Memory B cell (primary cell): Measurements from ENCODE around the gene VPS35L.

ENCODE experiments used
- ATAC-seq: fragments of 150-1000 bp; cut with Tn5 transposase; 2 replicates; pipeline ENCODE4 v1.10.0; 2021; ENCODE audit warnings: low read depth, mild to moderate bottlenecking, moderate library complexity
- DNase-seq, 2 donors: peaks; one replicate each; pipeline ENCODE4 v3.0.0; 2022; ENCODE audit warnings: low spot score in 2 of 2
- H3K27ac Mint-ChIP-seq: one replicate; pipeline ENCODE4 v1.8.0; 2022; ENCODE audit warnings: mild to moderate bottlenecking, moderate library complexity, mixed read lengths
- H3K27me3 Mint-ChIP-seq: one replicate; pipeline ENCODE4 v1.8.0; 2022; ENCODE audit warnings: mixed read lengths
- H3K36me3 Mint-ChIP-seq: one replicate; pipeline ENCODE4 v1.8.0; 2022; ENCODE audit warnings: mild to moderate bottlenecking, mixed read lengths
- H3K4me1 Mint-ChIP-seq: one replicate; pipeline ENCODE4 v1.8.0; 2022; ENCODE audit warnings: mixed read lengths
- H3K4me3 Mint-ChIP-seq: one replicate; pipeline ENCODE4 v1.8.0; 2022; ENCODE audit warnings: mild to moderate bottlenecking, moderate library complexity, mixed read lengths
- H3K9me3 Mint-ChIP-seq: one replicate; pipeline ENCODE4 v1.8.0; 2022; ENCODE audit warnings: mixed read lengths

The VPS35L gene

DNA sequence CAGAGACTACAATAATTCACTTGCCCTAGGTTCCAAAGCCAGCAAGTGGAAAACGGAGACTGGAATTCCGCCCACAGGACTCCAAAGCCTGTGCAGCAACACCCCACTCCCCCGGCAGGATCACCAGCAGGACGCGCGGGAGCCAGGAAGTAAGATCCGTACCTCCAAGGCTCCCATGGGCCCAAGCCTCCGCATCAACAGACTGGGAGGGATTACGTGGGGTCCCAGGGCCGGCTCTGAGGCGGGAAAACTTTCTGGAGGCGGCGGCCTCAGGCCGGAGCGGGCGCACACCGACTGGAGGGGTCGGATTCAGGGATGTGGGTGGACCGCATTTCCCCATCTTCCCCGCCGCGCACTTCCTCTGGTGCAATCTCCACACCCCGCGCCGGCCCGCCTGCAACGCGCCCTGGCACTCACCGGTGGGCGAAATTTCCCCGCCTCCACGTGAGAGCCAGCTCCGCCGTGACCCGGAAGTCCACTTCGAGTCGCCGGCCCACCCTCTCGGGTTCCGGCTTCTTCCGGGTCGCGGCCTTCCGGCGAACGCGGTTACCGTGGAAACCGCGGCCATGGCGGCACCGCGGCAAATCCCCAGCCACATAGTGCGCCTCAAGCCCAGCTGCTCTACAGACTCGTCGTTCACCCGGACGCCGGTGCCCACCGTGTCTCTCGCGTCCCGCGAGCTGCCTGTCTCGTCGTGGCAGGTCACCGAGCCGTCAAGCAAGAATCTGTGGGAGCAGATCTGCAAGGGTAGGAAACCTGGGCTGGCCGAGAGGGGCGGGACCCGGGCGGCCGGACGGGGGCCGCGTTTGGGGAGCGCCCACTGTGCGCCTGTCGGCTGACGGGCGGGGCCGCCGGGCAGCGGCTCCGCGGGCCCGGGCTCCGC, 162.5 kb downstream of the VPS35L start, which contains the start of the genes IQCK and KNOP1:
Gene IQCK (plus strand): TSS at position 531 of the 883 bp plus-strand sequence. CDS start 36 bp downstream, at position 567.
Gene KNOP1 (minus strand): TSS at position 487 of the 883 bp plus-strand sequence. CDS start 3,192 bp downstream, outside the sequence.
- Mint-ChIP-seq H3K9me3 (peaks cover 2% of the 10 kb centered on the region), H3K27me3 (no peaks in the 10 kb centered on the region), H3K4me1 (peaks cover 17% of the 10 kb centered on the region), H3K27ac (peak within 1 kb of the TSS; percentile 83), H3K36me3 (peaks cover 10% of the 10 kb centered on the region), H3K4me3 (peak within 1 kb of the TSS; percentile 97)
- DNase-seq (peak; percentile 76 to 84), ATAC-seq (peak; percentile 98)

DNA sequence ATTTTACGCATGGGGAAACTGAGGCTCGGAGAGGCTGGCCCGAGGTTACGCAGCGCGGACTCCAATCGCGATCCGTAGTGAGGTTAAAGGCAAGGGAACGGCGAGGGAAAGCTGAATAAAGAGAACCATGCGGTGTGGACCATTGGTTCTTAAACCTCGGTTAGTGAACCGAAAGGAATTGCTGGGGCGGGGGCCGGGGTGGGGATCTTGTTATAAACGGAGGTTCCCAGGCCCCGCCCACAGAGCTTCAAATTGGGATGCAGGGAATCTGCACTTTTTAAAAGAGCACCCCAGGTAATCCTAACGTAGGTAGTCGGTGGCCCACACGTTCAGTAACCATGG, 163.1 kb downstream of the VPS35L start:
- H3K4me1 Mint-ChIP-seq = peaks cover 17% of the 10 kb centered on the region
- peaks cover 10% of the 10 kb centered on the region for H3K36me3 Mint-ChIP-seq
- ATAC-seq (no peak), DNase-seq (no peak)
- H3K27me3 Mint-ChIP-seq = no peaks in the 10 kb centered on the region
- peak overlapping the region; percentile 97 for H3K4me3 Mint-ChIP-seq
- peak overlapping the region; percentile 47 for H3K27ac Mint-ChIP-seq
- peaks cover 2% of the 10 kb centered on the region for H3K9me3 Mint-ChIP-seq

DNA sequence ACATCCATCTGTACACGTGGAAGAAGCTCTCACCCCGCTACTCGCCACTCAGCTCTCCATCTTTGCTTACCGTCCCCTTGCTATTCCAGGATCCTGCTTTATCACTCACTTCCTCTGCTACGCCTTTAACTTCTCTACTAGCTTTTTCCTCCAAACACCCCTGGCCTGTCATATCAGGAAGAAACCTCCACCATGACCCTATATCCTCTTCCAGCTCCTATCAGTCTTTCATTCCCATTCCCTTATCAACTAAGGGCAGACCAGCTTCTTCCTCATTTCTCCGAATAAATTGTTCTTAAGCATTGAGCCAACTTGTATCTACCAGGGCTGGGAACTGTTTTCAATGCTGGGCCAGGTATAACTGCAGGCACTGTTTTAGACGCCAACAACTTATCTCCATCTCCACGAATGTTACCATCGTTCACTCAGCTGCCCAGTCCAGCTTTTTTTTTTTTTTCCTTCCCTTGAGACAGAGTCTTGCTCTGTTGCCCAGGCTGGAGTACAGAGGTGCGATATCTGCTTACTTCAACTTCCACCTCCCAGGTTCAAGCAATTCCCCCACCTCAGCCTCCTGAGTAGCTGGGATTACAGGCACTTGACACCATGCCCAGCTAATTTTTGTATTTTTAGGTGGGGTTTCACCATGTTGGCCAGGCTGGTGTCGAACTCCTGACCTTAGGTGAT, 166.9 kb downstream of the VPS35L start:
- no peak for DNase-seq
- Mint-ChIP-seq H3K9me3 (no peaks in the 10 kb centered on the region), H3K27me3 (no peaks in the 10 kb centered on the region), H3K36me3 (no peaks in the 10 kb centered on the region), H3K4me1 (peaks cover 3% of the 10 kb centered on the region), H3K27ac (no peak overlapping the region), H3K4me3 (no peak overlapping the region)
- ATAC-seq = no peak

DNA sequence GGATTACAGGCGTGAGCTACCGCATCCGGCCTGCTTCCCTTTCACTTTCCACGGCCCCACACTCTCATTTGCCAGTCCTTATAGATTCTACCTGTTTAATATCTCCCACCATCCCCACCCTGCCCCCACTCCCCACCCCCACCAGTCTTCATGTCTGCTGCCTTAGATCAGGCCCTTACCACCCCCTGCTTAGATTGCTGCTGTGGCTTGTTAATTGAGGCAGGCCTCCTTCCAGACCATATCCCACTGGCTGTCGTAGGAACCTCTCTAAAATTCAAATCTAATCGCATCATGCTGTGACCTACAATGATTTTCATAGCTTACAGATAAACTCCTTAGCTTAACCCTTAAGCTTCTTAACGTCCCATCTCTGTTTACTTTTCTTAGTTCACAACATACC, 167.5 kb downstream of the VPS35L start:
- Mint-ChIP-seq H3K4me1 (peaks cover 2% of the 10 kb centered on the region), H3K36me3 (no peaks in the 10 kb centered on the region), H3K4me3 (no peak overlapping the region), H3K27ac (no peak overlapping the region), H3K9me3 (no peaks in the 10 kb centered on the region), H3K27me3 (no peaks in the 10 kb centered on the region)
- DNase-seq = no peak
- no peak for ATAC-seq

DNA sequence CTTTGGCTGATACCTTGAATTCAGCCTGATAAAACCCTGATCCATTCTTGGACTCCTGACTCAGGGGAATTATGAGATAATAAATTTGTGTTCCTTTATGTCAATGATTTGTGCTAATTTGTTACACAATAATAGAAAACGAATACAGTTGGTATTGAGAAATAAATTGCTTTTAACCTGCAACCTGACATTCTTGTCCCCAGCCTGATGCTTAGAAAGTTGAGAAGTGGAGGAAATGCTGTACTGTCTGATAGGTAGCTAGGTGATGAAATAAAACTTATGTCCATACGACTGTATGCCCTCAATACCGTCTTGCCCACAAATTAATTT, 173.1 kb downstream of the VPS35L start:
- no peak overlapping the region for H3K4me3 Mint-ChIP-seq

DNA sequence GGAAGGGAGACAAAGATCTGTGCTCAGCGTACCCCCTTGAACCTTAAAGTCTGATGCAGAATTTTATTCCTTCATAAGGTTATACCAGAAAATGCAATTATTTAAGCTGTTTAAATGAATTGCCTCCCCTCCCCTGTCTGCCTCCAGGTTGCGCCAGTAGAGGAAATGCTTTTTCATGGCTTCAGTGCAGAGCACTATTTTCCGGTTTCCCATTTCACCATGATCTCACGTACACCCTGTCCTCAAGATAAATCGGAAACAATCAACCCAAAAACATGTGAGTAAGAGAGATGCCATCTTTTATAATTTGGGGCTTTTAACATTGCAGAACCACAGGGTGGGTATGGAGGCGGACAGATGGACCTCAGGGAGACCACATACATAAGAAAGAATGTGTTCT, 178.0 kb downstream of the VPS35L start:
- no peak overlapping the region for H3K4me3 Mint-ChIP-seq
- DNase-seq = no peak
- H3K27me3 Mint-ChIP-seq = peaks cover 1% of the 10 kb centered on the region
- H3K4me1 Mint-ChIP-seq = no peaks in the 10 kb centered on the region
- no peak overlapping the region for H3K27ac Mint-ChIP-seq
- ATAC-seq = no peak
- no peaks in the 10 kb centered on the region for H3K9me3 Mint-ChIP-seq
- H3K36me3 Mint-ChIP-seq = no peaks in the 10 kb centered on the region

More for the DNA sequence above, 173.1 kb downstream of the VPS35L start:
- H3K36me3 Mint-ChIP-seq = no peaks in the 10 kb centered on the region
- DNase-seq (no peak), ATAC-seq (no peak)
- no peaks in the 10 kb centered on the region for H3K4me1 Mint-ChIP-seq
- H3K27ac Mint-ChIP-seq = no peak overlapping the region
- peaks cover 1% of the 10 kb centered on the region for H3K27me3 Mint-ChIP-seq
- H3K9me3 Mint-ChIP-seq = no peaks in the 10 kb centered on the region

DNA sequence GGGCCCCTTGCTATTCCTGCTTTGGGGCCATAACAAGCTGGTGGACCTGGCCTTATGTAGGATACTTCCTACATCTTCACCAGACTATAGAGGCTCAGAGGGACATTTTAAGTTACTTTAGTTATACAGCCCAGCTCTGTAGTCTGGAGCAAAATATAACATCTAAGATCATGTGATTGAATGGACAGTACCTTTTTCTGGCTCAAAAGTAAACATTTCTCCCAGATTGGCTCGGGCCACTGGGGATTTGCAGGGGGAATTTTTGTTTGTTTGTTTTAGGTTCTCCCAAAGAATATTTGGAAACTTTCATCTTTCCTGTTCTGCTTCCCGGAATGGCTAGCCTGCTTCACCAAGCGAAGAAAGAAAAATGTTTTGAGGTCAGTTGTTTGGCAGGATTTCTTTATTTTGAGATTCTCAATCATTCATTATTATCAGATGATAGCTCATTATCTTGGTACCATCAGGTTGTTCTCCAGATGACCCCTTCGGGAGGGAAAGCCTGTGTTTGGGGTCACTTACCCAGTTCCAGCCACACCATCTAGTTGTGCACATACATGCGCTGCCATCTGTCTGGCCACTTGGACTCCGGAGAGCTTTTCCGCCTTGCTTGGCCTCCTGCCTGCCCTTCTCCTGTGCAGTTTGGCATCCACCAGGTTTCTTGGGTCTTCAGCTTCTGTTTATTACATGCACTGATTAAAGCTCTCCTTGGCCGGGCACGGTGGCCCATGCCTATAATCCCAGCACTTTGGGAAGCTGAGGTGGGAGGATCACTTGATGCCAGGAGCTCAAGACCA, 179.8 kb downstream of the VPS35L start:
- Mint-ChIP-seq H3K27me3 (no peaks in the 10 kb centered on the region), H3K27ac (no peak overlapping the region), H3K4me3 (no peak overlapping the region), H3K4me1 (no peaks in the 10 kb centered on the region), H3K36me3 (no peaks in the 10 kb centered on the region), H3K9me3 (no peaks in the 10 kb centered on the region)
- DNase-seq (no peak), ATAC-seq (no peak)

DNA sequence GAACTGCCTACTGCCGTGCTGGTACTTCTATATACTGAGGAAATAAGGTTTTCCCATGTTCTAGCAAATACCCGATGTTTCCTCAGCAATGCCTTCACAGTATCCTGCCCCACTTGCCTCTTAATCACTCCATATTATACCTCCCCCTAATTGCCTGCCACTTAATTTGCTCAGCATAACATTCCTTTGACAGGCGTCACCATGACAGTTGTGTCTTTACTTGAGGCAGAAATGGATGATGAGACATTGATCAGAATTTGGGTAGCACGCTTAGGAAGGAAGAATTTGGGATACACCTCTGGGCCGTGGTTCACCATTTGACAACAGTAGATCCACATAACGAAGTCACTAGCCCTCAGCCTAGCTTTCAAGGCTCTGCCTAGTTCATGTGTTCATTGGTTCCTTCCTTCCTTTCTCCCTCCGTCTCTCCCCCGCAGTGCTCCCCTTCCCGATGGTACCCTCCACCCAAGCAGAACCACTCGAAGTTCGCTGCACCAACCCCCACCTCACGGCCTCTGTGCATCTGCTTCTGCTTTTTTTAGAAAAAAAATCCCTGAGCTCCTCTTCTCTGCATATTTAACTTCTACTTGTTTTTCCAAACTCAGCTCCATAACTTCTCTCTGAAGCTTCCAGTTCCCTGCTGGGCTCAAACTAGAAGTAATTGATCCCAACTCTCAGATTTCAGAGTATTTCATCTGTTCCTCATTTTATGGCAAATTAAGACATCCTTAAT, 182.0 kb downstream of the VPS35L start:
- Mint-ChIP-seq H3K4me3 (no peak overlapping the region), H3K27me3 (no peaks in the 10 kb centered on the region), H3K4me1 (no peaks in the 10 kb centered on the region), H3K36me3 (no peaks in the 10 kb centered on the region), H3K9me3 (no peaks in the 10 kb centered on the region), H3K27ac (no peak overlapping the region)
- DNase-seq (no peak), ATAC-seq (no peak)

DNA sequence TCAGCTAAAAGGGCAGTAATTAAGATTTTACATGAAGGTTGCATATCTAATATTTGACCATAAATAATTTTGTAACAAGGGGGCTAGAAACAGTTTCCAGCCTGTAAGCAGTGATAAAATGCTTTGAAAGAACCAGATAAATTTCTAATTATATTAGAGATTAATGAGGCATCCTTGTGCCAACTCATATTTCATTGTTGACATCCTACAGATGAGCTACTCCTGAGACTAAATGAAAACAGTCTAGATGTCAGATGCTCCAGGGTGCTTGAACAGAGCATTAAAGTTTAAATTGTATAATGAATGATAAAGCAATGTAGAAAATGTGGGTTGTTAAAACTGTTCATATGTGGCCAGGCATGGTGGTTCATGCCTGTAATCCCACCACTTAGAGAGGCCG, 185.9 kb downstream of the VPS35L start:
- Mint-ChIP-seq H3K4me1 (no peaks in the 10 kb centered on the region), H3K36me3 (no peaks in the 10 kb centered on the region), H3K4me3 (no peak overlapping the region), H3K27me3 (no peaks in the 10 kb centered on the region), H3K9me3 (no peaks in the 10 kb centered on the region), H3K27ac (no peak overlapping the region)
- no peak for ATAC-seq
- no peak for DNase-seq

DNA sequence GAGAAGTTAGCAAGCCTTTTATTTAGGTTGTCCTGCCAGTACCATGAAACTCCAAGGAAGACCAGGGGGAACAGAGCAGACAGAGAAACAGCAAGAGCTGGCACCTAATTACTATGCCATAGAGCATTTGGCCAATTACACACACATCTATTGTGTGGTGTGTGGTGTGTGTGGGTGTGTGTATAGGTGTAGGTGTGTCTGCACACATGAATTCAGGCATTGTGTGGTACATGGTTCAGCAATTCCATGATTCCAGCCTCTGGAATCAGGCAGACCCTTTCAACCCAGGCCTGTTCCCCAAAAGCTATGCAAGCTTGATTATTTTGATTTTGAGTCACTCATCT, 188.3 kb downstream of the VPS35L start:
- no peak overlapping the region for H3K4me3 Mint-ChIP-seq
- no peak overlapping the region for H3K27ac Mint-ChIP-seq
- no peak for ATAC-seq
- DNase-seq = no peak
- no peaks in the 10 kb centered on the region for H3K4me1 Mint-ChIP-seq
- no peaks in the 10 kb centered on the region for H3K36me3 Mint-ChIP-seq
- no peaks in the 10 kb centered on the region for H3K27me3 Mint-ChIP-seq
- no peaks in the 10 kb centered on the region for H3K9me3 Mint-ChIP-seq

DNA sequence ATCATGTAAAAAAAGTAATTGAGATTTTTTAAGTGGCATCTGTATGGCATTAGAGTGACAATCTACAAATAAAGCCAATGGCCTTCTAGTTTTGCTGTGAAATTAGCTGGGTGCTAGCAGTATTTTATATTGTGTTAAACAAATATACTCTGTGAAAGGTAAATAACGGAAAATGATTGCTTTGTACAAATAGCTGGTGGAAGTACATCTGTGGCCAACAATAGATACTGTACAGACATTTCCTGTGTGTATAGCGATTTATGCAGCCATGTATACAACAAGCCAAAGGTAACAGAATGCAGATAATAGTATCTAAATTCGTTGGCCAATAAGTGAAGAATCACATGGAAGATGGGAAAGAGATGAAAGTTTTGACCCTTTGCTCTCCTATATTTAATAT, 189.2 kb downstream of the VPS35L start:
- no peaks in the 10 kb centered on the region for H3K36me3 Mint-ChIP-seq
- no peaks in the 10 kb centered on the region for H3K27me3 Mint-ChIP-seq
- no peaks in the 10 kb centered on the region for H3K4me1 Mint-ChIP-seq
- H3K9me3 Mint-ChIP-seq = no peaks in the 10 kb centered on the region
- DNase-seq (no peak), ATAC-seq (no peak)
- H3K4me3 Mint-ChIP-seq = no peak overlapping the region
- no peak overlapping the region for H3K27ac Mint-ChIP-seq

DNA sequence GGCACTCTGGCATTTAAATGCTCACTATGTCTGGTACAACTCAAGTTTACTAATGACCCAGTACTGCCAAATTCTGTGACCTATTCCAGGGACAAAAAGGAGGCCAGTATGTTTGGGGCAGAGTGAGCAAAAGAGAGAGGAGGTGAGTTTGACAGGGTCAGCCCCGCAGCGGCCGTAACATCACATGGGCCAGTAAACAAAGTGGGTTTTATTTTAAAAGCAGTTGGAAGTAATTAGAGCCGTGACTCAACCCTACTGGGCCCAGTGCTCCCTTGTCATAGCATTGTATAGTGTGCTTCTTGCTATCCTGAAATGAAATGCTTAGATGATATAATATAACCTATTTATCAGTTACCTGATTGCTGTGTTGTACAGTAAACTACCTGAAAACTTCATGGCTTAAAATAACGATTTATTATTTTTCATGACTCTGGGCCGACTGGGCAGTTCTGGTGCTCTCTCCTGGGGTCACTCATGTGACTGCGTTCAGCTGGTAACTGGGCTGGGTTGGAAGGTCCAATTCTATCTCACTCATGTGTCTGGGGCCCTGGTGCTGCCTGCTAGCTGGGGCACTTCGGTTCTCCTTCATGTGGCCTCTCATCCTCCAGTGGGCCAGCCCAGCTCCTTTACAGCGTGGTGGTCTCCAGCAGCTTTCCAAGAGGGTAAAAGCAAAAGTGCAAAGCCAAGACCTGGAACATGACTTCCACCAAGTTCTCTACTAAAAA, 189.9 kb downstream of the VPS35L start:
- DNase-seq = no peak
- Mint-ChIP-seq H3K4me3 (no peak overlapping the region), H3K9me3 (no peaks in the 10 kb centered on the region), H3K27me3 (no peaks in the 10 kb centered on the region), H3K36me3 (no peaks in the 10 kb centered on the region), H3K4me1 (no peaks in the 10 kb centered on the region), H3K27ac (no peak overlapping the region)
- ATAC-seq = no peak

DNA sequence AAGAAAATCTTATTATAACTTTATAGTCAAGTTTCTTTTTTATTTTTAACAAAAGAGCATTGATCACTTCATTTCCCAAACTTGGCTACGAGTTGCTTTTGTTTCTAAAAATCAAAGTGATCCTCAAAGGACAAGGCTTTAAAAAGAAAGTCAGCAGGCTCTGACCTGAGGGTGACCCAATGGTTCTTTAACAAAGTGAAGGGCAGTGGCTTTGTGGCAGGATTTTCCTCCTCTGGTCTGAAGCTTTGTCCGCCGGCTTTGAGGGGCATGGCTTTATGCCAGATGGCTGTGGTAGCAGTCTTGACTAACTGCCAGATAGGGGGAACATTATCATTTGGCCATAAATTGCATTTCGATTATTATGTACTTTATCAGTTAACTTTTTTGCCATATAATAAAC, 191.1 kb downstream of the VPS35L start:
- no peak overlapping the region for H3K27ac Mint-ChIP-seq
- DNase-seq (no peak), ATAC-seq (no peak)
- H3K9me3 Mint-ChIP-seq = no peaks in the 10 kb centered on the region
- H3K4me3 Mint-ChIP-seq = no peak overlapping the region
- H3K4me1 Mint-ChIP-seq = no peaks in the 10 kb centered on the region
- H3K27me3 Mint-ChIP-seq = no peaks in the 10 kb centered on the region
- H3K36me3 Mint-ChIP-seq = no peaks in the 10 kb centered on the region
